HG02970 (cell line): ENCODE results near the gene PDE4B.
"Not testable (repeated sequence)": the region's sequence is repeated elsewhere in the genome, so short reads cannot be mapped to it uniquely, and the experiment has no call there.

ENCODE experiments used
- ATAC-seq: cut with Tn5 transposase; IDR thresholded peaks from one replicate; pipeline ENCODE4 v1.9.1; 2021; ENCODE audit warnings: mild to moderate bottlenecking, moderate library complexity, moderate number of reproducible peaks; ENCODE audit not compliant: unreplicated experiment, low FRiP score

Gene PDE4B

DNA sequence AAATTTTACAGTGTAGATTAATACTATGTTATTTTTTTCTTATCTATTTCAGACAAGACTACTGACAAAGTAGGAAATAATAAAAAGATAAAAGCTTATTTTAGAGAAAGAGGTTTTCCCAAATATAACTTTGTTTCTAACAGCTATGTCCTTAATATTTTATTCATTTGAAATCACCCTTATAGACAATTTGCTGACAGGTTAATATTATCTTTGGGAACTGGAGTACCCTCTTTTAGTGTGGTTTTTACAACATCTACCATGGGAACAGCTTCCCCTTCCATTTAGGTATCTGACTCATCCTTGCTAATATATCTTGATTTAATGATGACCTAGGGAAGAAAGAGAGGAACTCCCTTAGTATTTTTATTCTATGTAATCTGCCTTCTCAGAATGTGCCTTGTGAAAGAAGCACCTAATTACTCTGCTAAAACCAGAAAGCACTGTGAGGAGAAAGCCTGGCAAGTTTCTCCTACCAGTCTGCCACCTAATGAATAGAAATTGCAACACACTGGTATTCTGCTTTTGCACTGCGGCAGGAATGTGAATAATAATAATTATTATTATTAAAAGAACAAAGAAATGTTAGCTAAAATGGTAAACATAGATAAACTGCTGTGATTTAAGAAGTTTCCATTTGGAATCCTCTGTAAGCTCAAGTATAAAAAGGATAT is 192.8 kb downstream of the PDE4B start:
- no peak for ATAC-seq

DNA sequence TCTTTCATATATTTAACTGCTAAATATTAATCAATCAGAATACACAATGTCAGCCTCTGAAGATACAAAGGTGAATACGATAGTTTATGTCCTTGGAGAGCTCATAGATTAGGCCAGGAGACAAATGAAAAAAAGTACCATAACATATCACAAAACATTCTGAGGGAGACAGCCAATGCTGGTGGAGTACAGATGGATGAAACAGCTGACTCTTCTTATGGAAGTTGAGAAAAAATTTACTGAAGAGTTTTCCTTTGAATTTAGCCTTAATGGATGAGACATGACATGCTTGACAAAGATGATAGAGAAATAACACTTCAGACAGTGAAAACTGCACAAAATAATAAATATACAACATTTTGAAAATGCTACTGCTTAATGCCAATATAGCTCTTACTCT is 193.5 kb downstream of the PDE4B start:
- ATAC-seq, result no peak

DNA sequence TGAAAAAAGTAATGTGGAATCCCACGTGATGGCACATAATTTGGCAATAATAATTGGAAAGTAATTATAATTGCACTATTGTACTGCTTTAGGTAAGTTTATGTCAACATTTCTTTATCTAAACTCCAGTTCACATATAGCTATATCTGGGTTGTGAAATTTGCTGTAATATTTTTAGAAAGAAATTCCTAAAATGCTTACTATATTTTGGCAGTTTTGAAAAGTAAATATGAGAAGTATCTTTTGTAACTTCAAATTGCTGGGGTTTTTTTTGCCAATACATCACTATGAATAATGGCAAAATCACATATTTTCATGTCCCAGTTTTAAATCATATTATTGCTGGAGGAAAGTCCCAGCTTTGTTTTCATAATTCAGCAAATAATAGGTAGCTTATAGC is 197.5 kb downstream of the PDE4B start:
- no peak for ATAC-seq

DNA sequence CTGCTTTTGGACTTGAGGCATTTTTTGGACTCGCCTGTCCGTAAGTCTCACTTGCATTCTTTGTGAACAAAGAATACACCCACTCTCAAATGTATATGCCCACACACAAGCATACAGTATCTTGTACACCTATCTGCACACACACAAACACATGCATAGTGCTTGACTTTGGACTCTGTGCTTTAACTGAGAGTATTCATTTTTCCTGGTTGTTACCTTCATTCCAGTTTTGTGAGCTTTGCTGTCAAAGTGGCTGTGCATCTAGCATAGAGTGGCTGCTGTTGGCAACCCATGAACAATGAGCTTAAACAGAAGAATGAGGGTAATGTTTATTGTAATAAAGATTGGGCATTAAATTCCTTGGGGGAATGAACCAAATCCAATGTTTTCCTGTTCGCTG is 199.0 kb downstream of the PDE4B start:
- ATAC-seq, result no peak

DNA sequence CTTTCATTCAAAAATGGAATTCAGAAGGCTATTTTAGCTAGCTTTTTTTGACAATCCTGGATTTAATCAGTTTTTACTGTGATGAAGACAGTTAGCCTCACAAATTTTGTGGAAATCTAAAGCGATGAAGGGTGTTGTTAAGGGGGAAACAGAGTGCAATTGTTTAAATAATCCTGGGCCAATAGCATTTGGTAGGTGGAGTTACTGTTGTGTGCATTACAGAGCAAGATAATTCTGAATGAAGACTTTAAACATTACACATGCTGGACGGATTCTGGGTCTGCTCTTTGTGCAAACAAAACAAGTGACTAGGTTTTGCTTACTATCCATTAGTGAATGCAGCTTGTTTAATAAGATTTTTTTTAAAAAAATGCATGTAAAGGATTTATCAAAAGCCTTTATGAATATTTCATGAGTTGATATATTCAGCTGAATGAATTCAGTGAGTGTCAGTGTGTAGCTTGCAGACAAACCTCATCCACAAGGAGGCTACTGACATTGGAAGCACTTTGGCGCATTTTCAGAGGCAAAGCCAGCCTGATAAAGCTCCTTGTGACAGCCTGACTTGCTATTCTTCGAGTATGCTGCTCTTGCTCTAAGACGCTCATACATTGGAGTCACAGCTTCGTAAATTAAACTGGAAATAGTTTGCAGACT is 199.6 kb downstream of the PDE4B start:
- ATAC-seq, result no peak

DNA sequence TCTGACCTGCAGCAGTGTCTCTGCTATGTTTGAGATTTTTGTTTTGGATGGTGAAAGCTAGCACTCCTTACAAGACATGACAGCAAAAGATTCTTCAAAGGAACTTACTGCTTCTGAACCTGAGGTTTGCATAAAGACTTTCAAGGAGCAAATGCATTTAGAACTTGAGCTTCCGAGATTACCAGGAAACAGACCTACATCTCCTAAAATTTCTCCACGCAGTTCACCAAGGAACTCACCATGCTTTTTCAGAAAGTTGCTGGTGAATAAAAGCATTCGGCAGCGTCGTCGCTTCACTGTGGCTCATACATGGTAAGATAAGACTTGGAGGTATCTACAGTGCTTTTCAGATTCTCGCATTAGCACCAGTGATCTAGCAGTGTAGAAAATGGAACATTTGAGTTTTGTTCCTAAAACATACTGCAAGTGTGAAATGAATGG is 200.2 kb downstream of the PDE4B start:
- no peak for ATAC-seq

DNA sequence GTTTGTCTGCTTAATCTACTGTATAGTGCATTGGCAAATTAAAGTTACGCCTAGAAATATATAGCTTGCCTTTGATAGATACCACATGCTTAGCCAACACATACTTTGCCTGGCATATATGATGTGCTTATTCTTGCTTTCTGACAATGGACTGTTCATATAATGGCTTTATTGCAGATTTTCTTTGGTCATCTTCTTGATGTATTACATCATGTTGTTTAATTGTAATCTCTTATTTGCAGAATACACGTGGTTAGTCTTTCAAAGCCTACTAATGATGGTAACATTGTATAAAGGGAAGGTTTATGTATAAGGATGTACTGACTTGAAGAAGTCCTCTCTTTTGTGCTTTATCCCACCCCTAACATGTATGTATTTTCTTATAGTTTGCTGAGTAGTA is 201.5 kb downstream of the PDE4B start:
- no peak for ATAC-seq

DNA sequence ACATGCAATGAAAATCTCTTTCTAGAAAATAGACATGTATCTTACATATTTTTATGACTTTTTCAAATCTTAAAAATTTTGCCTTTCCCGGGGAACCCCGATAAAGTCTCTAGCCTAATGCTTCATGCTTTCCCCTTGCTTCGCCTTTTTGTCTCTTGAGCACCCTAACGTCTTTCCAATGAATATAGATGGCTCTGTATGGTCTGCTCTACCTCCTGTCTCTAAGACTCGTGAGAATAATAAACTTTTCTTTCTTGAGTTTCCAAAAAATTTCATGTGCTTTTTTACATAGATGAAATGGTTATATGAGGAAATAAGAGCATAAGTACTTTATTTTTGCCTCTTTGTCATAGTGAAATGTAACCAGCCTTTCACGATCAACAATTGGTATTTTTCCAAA is 202.6 kb downstream of the PDE4B start:
- no peak for ATAC-seq

DNA sequence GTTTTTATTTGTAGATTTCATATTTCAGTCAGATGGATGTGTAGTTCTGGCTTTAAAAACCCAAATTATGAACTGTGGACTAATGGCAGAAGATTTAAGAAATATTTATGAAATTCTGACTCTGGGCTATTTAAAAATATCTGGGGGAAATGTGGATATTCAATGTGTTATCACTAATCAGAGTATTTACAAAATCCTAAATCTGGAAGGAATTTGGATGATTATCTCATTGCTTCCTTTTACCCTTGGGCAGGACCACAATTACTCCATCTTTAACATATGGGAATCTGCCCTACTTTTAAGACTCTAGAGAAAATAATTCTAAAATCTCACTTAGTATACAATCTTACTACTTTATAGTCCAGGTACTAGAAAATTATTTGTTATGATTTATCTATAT is 203.2 kb downstream of the PDE4B start:
- ATAC-seq, result no peak

DNA sequence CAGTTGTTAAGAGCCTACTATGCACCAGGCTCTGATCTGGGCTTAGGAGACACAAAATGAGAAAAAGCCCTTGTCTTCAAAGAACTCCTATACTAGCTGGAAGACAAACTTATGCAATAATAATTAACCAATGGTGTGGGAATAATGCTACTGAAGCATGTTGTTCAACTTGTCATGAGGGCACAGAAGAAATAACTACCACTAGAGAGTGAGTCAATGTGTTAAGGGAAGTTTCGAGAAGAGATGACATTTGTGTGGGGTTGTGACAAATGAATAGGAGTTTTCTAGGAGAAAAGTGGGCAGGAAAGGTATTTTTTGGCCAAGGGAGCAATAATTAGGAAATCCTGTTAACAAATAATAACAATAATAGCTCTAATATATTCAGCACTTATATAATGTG is 205.0 kb downstream of the PDE4B start:
- no peak for ATAC-seq

DNA sequence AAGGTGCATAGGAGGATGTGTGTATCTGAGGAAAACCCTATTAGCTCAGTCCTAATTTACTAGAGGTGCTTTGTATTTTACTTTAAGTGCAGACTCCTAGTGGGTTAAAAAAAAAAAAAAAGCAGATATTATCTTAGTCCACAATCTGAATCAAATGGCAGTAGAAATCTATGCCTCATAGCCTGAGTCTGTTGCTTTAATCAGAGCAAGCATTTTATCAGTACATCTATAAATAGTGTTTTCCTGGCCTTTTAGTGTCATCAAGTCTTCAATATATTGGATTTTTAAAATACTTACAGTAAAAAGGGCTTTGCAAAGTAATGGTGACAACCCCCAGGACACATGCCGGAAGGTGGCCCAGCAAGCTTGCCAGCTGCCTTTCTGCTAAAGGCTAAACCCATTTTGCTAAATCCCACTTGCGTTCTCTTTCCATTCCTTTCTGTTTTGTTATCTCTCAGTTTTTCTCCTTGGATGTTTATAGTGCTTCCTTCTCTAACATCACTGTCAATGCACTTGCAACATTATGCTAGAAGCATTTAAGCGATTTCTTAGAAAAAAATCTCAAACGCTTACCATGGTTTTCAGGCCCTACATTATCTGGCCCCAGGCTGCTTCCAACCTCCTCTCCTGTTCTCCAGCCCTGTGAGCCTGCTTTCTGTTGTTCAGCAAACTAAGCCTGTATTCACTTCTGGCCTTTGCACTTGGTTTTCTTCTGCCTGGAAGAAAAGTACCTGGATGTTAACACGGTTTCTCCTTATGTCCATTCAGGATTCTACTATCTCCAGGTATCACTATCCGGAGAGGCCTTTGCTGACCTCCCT is 206.3 kb downstream of the PDE4B start:
- ATAC-seq, result no peak

DNA sequence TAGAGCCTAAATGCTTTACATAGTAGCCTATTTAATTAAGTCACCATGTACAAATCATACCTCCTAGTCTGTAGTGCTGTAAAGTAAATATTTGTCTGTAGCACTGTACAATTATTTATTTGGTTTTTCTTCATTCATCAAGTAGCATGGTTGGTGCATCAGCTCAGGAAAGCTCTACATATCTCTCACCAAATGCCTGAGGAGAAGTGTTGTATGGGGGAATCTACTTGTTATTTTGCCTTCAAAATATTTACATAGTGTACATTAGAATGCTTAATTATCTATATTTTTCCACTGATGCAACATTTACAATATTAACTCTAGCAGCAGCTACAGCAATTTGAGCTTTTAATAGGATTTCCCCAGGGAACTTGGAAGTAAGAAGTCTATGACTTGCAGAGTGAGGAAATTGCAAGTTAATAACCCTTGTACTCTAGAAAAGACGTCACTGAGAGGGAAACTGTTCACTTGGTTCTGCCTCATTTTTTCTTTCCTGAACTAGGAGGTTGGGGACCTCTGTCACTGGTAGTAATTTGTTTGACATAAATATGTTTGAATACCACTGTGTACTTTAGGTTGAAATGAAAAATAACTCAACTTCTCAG is 207.4 kb downstream of the PDE4B start:
- ATAC-seq, result no peak

DNA sequence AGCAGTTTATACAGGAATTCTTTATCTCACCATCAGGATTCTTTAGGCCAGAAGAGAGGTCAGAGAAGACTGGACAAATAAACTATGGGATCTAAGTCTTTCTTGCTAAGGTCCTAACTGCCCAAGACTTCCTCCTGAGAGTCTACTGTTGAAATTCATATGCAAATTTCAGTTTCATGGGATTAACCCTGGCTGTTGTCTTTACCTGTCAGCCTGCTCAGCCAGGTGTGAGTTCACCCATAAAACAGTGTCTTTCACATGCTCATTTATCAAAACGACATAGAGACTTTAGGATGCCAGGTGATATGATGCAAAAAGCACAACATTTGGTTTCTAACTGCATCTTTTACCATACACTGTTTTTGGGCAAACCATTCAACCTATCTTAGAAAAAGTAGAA is 211.0 kb downstream of the PDE4B start:
- ATAC-seq, result no peak

DNA sequence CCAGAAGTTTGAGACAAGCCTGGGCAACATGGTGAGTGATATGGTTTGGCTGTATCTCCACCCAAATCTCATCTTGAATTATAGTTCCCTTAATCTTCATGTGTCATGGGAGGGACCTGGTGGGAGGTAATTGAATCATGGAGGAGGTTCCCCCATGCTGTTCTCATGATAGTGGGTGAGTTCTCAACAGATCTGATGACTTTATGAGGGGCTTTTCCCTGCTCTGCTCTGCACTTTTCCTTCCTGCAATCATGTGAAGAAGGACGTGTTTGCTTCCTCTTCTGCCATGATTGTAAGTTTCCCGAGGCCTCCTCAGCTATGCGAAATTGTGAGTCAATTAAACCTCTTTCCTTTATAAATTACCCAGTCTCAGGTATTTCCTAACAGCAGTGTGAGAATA is 213.8 kb downstream of the PDE4B start:
- not testable (repeated sequence) for ATAC-seq

DNA sequence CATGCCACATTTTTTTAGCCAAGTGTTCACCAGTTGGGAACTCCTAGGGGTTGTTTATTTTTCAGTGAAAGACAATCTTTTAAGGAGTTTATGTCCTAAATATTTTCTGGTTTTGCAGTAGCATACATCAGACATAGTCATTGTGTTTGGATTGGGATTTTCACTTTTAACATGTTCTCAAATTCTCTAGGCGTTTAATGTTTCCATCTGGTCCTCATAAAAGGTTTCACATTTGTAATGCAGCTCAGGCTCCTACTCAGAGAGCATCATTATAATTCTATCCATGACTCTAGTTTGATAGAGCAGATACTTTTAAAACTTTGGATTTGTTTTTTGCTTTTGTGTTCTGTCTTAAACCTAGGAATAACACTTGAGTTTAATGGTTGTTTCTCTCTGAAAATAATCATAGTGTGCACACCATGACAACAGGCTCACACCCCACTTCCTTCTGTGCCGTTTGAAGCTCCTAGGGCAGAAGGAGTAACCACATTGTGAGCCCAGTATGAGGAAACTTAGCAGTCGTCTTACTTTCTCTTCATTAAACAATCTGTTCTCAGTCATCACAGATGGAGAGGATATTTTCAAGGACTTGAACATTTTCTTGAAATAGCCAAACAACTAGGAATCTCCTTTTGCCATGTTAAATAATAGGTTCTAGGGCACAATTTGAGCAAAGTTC is 219.6 kb downstream of the PDE4B start:
- no peak for ATAC-seq

DNA sequence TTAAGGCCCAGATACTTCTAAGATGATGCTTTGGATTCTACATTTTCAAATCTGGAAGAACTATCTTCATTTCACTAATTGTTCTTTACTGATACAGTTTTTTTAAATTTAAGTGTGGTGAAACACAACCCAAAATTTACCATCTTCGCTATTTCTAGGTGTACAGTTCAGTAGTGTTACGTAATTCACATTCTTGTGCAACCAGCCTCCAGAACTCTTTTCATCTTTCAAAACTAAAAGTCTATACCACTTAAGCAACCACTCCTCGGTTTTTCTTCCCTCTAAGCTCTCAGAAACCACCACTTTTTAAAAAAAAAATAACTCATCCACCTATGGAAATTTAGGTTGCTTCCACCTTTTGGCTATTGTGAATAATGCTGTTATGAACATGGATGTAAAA is 220.7 kb downstream of the PDE4B start:
- no peak for ATAC-seq

DNA sequence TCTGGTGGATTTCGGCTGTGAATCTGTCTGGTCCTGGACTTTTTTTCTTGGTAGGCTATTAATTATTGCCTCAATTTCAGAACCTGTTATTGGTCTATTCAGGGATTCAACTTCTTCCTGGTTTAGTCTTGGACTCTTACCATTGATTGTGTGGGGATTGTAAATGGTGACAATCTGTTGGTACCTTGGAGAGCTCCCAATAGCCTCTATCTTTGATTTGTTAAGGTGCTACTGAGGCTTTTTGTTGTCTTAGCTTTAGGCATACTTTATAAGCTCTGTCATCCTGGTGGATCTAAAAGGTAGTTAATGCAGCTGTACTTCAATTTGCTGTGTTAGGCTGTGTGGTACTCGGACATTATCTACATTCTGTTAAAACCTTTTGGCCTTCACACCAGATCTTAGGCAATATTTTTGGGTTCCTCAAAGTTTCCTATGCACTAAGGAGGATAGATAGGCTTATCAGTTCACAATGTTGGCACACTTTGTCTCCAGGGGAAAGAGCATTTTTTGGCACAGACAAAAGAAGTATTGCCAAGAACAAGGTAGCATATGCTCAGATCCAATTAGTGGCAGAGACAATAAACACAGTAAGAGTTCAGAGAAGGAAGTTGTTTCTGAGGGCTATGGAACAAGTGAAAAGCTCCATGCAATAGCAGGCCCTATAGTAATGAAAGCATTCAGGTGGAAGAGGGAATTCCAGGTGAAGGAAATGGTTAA is 230.4 kb downstream of the PDE4B start:
- ATAC-seq, result no peak

DNA sequence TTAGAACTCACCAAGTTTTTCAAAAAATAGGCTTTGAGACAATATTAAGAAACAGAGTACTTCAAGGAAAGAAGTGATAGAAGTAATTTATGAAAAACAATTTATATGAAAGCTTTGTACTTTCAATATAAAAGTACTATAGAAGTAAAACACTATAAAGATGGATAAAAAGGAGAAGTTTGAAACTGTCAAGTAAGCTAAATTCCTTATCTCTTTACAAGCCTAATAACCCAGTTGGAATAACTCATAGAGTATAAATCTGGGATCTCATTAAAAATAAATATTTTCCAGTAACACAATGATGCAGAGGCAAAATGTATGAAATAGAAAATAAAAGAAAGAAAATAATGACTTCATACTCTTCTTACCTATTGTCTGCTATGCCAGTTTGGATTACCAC is 232.5 kb downstream of the PDE4B start:
- no peak for ATAC-seq

DNA sequence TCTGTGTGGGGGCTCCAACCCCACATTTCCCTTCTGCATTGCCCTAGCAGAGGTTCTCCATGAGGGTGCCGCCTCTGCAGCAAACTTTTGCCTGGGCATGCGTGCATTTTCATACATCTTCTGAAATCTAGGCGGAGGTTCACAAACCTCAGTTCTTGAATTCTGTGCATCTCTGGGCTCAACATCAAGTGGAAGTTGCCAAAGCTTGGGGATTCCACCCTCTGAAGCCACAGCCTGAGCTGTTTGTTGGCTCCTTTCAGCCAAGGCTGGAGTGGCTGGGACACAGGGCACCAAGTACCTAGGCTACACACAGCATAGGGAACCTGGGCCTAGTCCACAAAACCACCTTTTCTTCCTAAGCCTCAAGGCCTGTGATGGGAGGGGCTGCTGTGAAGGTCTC is 235.3 kb downstream of the PDE4B start:
- ATAC-seq, result no peak

DNA sequence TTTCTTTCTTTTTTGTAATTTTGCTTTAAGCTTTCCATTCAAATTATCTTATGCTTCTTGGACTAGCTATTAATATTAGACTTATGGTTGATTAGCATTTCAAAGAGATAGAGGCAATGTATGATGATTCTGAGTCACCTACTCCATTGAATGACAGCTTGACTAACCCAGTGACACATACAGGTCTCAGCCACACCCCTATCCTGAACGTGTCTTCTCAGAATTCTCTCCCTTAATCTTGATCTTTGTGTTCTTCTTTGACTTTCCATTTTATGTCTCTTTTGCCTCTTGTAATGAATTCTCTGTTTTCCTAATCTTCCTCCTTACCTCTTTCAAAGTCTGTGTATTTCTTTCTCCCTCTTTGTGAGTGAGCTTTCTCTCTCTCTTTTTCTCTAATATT is 241.1 kb downstream of the PDE4B start:
- no peak for ATAC-seq
